GM12864 (cell line): ENCODE data around the gene CIC.

Experiments used
- DNase-seq: peaks from one replicate; pipeline ENCODE4 v3.0.0-alpha.2; 2011; ENCODE audit warnings: low read depth
- H3K4me3 ChIP-seq: 2 replicates; pipeline ENCODE4 v1.5.1; 2011; ENCODE audit warnings: mild to moderate bottlenecking, low read depth, low read length, control low read depth
- TF ChIP-seq, protein P1 (sequence below): IDR thresholded peaks from 2 replicates; pipeline ENCODE4 v1.5.1; 2011; ENCODE audit warnings: low read depth, mild to moderate bottlenecking, moderate library complexity, low read length, control low read depth, inconsistent platforms; ENCODE audit errors: missing control alignments

CIC gene

GRCh38 chr19:42228641-42229040, 40.4 kb upstream of the CIC start:
- TF ChIP-seq, protein P1, sequence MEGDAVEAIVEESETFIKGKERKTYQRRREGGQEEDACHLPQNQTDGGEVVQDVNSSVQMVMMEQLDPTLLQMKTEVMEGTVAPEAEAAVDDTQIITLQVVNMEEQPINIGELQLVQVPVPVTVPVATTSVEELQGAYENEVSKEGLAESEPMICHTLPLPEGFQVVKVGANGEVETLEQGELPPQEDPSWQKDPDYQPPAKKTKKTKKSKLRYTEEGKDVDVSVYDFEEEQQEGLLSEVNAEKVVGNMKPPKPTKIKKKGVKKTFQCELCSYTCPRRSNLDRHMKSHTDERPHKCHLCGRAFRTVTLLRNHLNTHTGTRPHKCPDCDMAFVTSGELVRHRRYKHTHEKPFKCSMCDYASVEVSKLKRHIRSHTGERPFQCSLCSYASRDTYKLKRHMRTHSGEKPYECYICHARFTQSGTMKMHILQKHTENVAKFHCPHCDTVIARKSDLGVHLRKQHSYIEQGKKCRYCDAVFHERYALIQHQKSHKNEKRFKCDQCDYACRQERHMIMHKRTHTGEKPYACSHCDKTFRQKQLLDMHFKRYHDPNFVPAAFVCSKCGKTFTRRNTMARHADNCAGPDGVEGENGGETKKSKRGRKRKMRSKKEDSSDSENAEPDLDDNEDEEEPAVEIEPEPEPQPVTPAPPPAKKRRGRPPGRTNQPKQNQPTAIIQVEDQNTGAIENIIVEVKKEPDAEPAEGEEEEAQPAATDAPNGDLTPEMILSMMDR = no peak

GRCh38 chr19:42229301-42229854, 39.7 kb upstream of the CIC start:
- DNase-seq = no peak
- H3K4me3 ChIP-seq = no peak overlapping the region
- TF ChIP-seq, protein P1 = peak; percentile 6

More at GRCh38 chr19:42228641-42229040, 40.4 kb upstream of the CIC start:
- H3K4me3 ChIP-seq = no peak overlapping the region
- DNase-seq = no peak

DNA sequence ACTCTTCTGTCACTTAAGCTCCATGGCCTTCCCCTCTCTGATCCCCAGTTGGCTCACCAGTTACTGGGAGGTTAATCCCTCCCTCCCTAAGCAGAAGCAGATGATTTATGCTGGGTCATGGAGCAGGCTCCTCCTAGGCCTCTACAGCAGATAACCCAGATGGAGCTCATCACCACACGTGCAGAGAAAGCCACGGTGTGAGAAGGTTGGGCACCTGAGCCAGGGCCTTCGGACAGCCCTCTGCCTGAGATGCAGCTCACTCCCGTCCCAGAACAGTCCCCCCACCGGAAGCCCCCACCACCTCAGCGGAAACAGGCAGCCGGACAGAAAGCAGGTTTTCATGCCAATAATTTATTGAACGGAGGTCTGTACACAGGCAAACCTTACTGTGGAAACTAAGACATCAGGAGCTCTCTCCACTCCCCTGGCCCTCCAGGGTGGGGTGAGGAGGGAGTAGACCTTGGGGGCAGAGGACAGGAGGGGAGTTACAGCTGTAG, 39.1 kb upstream of the CIC start:
- no peak for DNase-seq

DNA sequence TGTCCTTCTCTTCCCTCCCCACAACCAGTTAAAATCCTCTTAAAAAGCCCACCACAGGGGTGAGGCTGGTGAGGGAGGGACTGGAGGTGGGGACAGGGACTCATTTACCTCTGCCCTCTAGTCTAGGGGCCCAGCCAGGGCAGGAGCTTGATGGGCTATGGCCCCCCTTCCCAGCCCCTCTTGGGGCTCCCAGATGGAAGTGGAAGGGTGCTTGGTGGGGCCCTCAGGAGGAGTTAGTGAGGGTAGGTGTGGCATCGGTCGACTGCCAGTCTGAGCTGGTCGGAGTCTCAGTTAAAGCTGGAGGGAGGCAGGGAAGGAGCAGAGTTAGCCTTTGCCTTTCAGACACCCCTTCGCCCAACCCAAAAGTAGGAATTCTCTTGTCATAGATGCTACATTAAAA, 38.5 kb upstream of the CIC start:
- H3K4me3 ChIP-seq = no peak overlapping the region
- TF ChIP-seq, protein P1 = no peak
- no peak for DNase-seq

More for the DNA sequence above, 39.1 kb upstream of the CIC start:
- TF ChIP-seq, protein P1 = no peak
- no peak overlapping the region for H3K4me3 ChIP-seq

GRCh38 chr19:42232435-42232834, 36.6 kb upstream of the CIC start:
- TF ChIP-seq, protein P1 = no peak
- no peak for DNase-seq
- H3K4me3 ChIP-seq = no peak overlapping the region

- TF ChIP-seq, protein P1 = no peak
- no peak overlapping the region for H3K4me3 ChIP-seq
- no peak for DNase-seq
These were observed 35.9 kb upstream of the CIC start for GRCh38 chr19:42233106-42233505.

DNA sequence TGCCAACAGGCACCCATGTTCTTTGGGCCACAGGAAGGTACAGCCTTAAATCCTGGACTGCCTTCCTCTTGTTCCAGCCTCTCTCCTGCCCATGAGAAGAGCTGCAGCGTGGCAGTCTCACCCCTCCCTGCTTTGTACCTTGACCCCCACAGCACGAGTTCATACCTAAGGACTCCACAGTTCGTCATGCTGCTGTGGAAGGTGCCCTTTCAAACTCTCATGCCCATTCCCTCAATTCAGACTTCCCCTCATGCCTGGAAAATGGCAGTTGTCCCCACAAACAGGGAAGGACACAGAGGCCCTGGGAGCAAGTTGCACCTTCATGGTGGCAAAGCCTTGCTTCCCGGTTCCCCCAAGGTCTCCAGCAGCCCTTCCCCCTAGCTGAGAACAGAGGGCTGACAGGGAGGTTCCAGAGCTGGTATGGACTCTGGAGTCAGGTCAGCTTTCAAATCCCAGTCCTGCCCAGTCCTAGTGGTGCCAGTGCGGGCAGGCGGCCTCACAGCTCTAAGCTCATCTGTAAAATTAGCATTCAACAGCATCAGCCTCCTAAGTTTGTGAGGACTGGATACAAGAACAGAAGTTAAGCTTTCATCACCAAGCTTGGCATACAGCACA, 35.3 kb upstream of the CIC start:
- TF ChIP-seq, protein P1 = no peak
- no peak for DNase-seq
- H3K4me3 ChIP-seq = no peak overlapping the region
